ENCODE results near the gene DRG1.
"Not testable (repeated sequence)": the region's sequence is repeated elsewhere in the genome, so short reads cannot be mapped to it uniquely, and the experiment has no call there.

Gene DRG1

GRCh38 chr22:31481129-31481528, 81.7 kb downstream of the DRG1 start:
- Histone ChIP-seq H3K36me3 (ENCODE audit: insufficient read depth, low read length) (peaks cover 27% of the 10 kb centered on the region), H3K27me3 (ENCODE audit: control insufficient read depth in 1 of 2, insufficient read depth in 2 of 2, low read length in 2 of 2) (no peaks in the 10 kb centered on the region), H3K4me3 (ENCODE audit: low read depth in 1 of 2, low read length in 2 of 2) (no peak overlapping the region), H3K4me1 (ENCODE audit: insufficient read depth, low read length) (no peaks in the 10 kb centered on the region), H3K9ac (ENCODE audit: low read length) (no peak overlapping the region), H3K27ac (ENCODE audit: low read depth, low read length) (no peak overlapping the region), H3K9me3 (ENCODE audit: low read length) (no peaks in the 10 kb centered on the region)

- not testable (repeated sequence) for H3K4me1 ChIP-seq (ENCODE audit: insufficient read depth, low read length); H3K9me3 ChIP-seq (ENCODE audit: low read length); H3K9ac ChIP-seq (ENCODE audit: low read length); H3K27me3 ChIP-seq (ENCODE audit: control insufficient read depth in 1 of 2, insufficient read depth in 2 of 2, low read length in 2 of 2); H3K4me3 ChIP-seq (ENCODE audit: low read depth in 1 of 2, low read length in 2 of 2); H3K27ac ChIP-seq (ENCODE audit: low read depth, low read length)
- H3K36me3 ChIP-seq (ENCODE audit: insufficient read depth, low read length), result peaks cover 27% of the 10 kb centered on the region
Measured at GRCh38 chr22:31482470-31482869, 83.1 kb downstream of the DRG1 start.
